AG04450 (cell line): Measurements from ENCODE around the gene RAB42. TPM values are rescaled to one million over a fixed set of nuclear protein-coding genes. Genes with fewer than 3 reads are reported as not detected.
"Not testable (repeated sequence)": the region's sequence is repeated elsewhere in the genome, so short reads cannot be mapped to it uniquely, and the experiment has no call there.

Experiments used
- CTCF ChIA-PET: fragments of 300-600, 350-600 bp; formaldehyde crosslinking; extraction: SDS; loops from one replicate; lab custom pipeline; 2022; ENCODE audit warnings: antibody characterized with exemption, inconsistent platforms; lab: Charles Lee
- POLR2A ChIA-PET: fragments of 350-600 bp; formaldehyde crosslinking; extraction: SDS; loops from one replicate; lab custom pipeline; 2021; ENCODE audit warnings: antibody characterized with exemption, inconsistent platforms; lab: Yijun Ruan, JAX
- DNase-seq: peaks from one replicate; pipeline ENCODE4 v3.0.0-alpha.2; 2011; ENCODE audit warnings: low read depth, low spot score
- H3K27ac ChIP-seq: one replicate; pipeline ENCODE4 v1.5.1; 2012; ENCODE audit warnings: low read depth, low read length, control low read depth
- H3K27me3 ChIP-seq: one replicate; pipeline ENCODE4 v1.6.0; 2012; ENCODE audit warnings: low read length; ENCODE audit not compliant: control insufficient read depth, insufficient read depth
- H3K4me3 ChIP-seq: 2 replicates; pipeline ENCODE4 v1.5.1; 2011; ENCODE audit warnings: mild to moderate bottlenecking, low read depth, low read length, control low read depth
- H3K9me3 ChIP-seq: 2 replicates; pipeline ENCODE4 v1.5.1; 2012; ENCODE audit warnings: low read length; ENCODE audit not compliant: control insufficient read depth, insufficient read depth
- CTCF ChIP-seq: IDR thresholded peaks from 2 replicates; pipeline ENCODE4 v1.5.1; 2011; ENCODE audit warnings: low read depth, low read length, control low read depth, inconsistent platforms
- polyA plus RNA-seq: library from polyadenylated mRNA; depleted of rRNA; stranded (reverse); fragments of >200 nt; gene quantifications from 2 replicates; pipeline ENCODE4 v1.2.3, GENCODE V29; 2011

The RAB42 gene
- polyA plus RNA-seq, 1 experiment, result 3.4 TPM

- H3K4me3 ChIP-seq, result no peak overlapping the region
- DNase-seq, result no peak
- ChIA-PET POLR2A (interaction anchor here (0.6 kb wide), 1 partner anchor 14 kb away, joined by 3 read pairs; no protein-coding TSS in a partner anchor), CTCF (interaction anchor here (1.0 kb wide), 1 partner anchor 347 kb away, joined by 3 read pairs; no protein-coding TSS in a partner anchor)
- no peaks in the 10 kb centered on the region for H3K27me3 ChIP-seq
- H3K27ac ChIP-seq, result no peak overlapping the region
- no peak for TF ChIP-seq CTCF
- no peaks in the 10 kb centered on the region; the same call in 1 of the 2 replicates for H3K9me3 ChIP-seq
Observed at GRCh38 chr1:28595412-28596191, 3.5 kb downstream of the RAB42 start.

GRCh38 chr1:28596276-28596675, 4.2 kb downstream of the RAB42 start:
- not testable (repeated sequence) for H3K9me3 ChIP-seq, H3K27ac ChIP-seq, H3K27me3 ChIP-seq, H3K4me3 ChIP-seq, DNase-seq
- ChIA-PET CTCF (interaction anchor here (0.7 to 1.0 kb wide), 2 partner anchors 15 to 347 kb away, joined by 3 read pairs; no protein-coding TSS in a partner anchor), POLR2A (interaction anchor here (0.6 to 1.4 kb wide), 3 partner anchors 15 to 83 kb away, joined by 3 to 22 read pairs (median 5); no protein-coding TSS in a partner anchor)

GRCh38 chr1:28601696-28602095, 9.6 kb downstream of the RAB42 start:
- DNase-seq, result peak; percentile 78
- Histone ChIP-seq H3K4me3 (no peak overlapping the region), H3K27me3 (no peaks in the 10 kb centered on the region), H3K9me3 (no peaks in the 10 kb centered on the region), H3K27ac (peak overlapping the region; percentile 85)
- ChIA-PET POLR2A (interaction anchor here (0.6 to 4.2 kb wide), 12 partner anchors 11 to 353 kb away, joined by 3 to 95 read pairs (median 5); partner anchors contain the start of genes TRNAU1AP and YTHDF2), CTCF (interaction anchor here (0.7 to 5.4 kb wide), 13 partner anchors 9 to 510 kb away, joined by 3 to 57 read pairs (median 7); partner anchors contain the start of gene YTHDF2)
- no peak for TF ChIP-seq CTCF

GRCh38 chr1:28602536-28603439, 10.7 kb downstream of the RAB42 start:
- ChIA-PET CTCF (interaction anchor here (0.6 to 5.4 kb wide), 24 partner anchors 10 to 511 kb away, joined by 3 to 57 read pairs (median 4); partner anchors contain the start of gene YTHDF2), POLR2A (interaction anchor here (0.6 to 4.2 kb wide), 13 partner anchors 22 to 176 kb away, joined by 3 to 95 read pairs (median 6); partner anchors contain the start of genes RNU11 and YTHDF2)
- no peak overlapping the region for H3K4me3 ChIP-seq
- no peaks in the 10 kb centered on the region for H3K9me3 ChIP-seq
- DNase-seq, result peak; percentile 55
- H3K27ac ChIP-seq, result peak overlapping the region; percentile 85
- peak; percentile 83 for TF ChIP-seq CTCF
- no peaks in the 10 kb centered on the region for H3K27me3 ChIP-seq

GRCh38 chr1:28604411-28604810, 12.3 kb downstream of the RAB42 start:
- Histone ChIP-seq H3K4me3 (no peak overlapping the region), H3K27ac (no peak overlapping the region), H3K9me3 (no peaks in the 10 kb centered on the region), H3K27me3 (no peaks in the 10 kb centered on the region)
- no peak for TF ChIP-seq CTCF
- ChIA-PET CTCF (interaction anchor here (1.5 to 5.4 kb wide), 7 partner anchors 11 to 355 kb away, joined by 4 to 57 read pairs (median 26); no protein-coding TSS in a partner anchor), POLR2A (interaction anchor here (0.6 to 4.2 kb wide), 3 partner anchors 24 to 90 kb away, joined by 3 to 95 read pairs (median 46); no protein-coding TSS in a partner anchor)
- no peak for DNase-seq
